ENCODE results near the gene NDUFS6. TPM values are rescaled to one million over a fixed set of nuclear protein-coding genes. Genes with fewer than 3 reads are reported as not detected.
A peak's percentile ranks its signal among the peaks of the same experiment; 100 is the strongest.

NDUFS6 gene
- total and polyA plus RNA-seq, 8 donors: 26.8 to 55.8 (median 40.7) TPM

DNA sequence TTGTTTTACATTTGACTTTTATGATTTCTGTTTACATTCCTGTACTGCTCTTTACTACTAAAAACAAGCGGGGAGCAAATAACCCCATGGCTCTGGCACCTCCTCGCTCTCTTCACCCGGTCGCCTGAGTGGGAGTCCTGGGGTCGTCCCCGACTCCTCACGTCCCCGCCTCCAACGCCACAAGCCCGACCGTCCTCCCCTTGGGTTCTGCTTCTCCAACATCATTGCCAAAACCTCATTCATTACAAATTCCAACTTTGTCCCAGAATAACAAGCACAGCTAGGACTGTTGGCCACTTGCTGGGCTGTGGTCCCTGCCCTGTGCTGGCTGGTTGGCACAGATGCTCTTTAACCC, 36.6 kb upstream of the NDUFS6 start:
- ATAC-seq (no peak), DNase-seq (peak in 1 of 4 donors; percentile 50)
- Histone ChIP-seq H3K27me3 (peaks cover 0 to 82% of the 10 kb centered on the region in 2 donors), H3K4me3 (no peak overlapping the region), H3K36me3 (no peaks in the 10 kb centered on the region), H3K4me1 (no peaks in the 10 kb centered on the region), H3K27ac (no peak overlapping the region), H3K9me3 (no peaks in the 10 kb centered on the region)
- intact Hi-C loops (cut with DNase I): loop anchor here in 1 of 2 donors (10.0 kb wide), 1 partner anchor 260 kb away; no protein-coding TSS in a partner anchor
- TF ChIP-seq, protein P1, sequence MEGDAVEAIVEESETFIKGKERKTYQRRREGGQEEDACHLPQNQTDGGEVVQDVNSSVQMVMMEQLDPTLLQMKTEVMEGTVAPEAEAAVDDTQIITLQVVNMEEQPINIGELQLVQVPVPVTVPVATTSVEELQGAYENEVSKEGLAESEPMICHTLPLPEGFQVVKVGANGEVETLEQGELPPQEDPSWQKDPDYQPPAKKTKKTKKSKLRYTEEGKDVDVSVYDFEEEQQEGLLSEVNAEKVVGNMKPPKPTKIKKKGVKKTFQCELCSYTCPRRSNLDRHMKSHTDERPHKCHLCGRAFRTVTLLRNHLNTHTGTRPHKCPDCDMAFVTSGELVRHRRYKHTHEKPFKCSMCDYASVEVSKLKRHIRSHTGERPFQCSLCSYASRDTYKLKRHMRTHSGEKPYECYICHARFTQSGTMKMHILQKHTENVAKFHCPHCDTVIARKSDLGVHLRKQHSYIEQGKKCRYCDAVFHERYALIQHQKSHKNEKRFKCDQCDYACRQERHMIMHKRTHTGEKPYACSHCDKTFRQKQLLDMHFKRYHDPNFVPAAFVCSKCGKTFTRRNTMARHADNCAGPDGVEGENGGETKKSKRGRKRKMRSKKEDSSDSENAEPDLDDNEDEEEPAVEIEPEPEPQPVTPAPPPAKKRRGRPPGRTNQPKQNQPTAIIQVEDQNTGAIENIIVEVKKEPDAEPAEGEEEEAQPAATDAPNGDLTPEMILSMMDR (IDR thresholded peaks at IDR 0.05): no peak

DNA sequence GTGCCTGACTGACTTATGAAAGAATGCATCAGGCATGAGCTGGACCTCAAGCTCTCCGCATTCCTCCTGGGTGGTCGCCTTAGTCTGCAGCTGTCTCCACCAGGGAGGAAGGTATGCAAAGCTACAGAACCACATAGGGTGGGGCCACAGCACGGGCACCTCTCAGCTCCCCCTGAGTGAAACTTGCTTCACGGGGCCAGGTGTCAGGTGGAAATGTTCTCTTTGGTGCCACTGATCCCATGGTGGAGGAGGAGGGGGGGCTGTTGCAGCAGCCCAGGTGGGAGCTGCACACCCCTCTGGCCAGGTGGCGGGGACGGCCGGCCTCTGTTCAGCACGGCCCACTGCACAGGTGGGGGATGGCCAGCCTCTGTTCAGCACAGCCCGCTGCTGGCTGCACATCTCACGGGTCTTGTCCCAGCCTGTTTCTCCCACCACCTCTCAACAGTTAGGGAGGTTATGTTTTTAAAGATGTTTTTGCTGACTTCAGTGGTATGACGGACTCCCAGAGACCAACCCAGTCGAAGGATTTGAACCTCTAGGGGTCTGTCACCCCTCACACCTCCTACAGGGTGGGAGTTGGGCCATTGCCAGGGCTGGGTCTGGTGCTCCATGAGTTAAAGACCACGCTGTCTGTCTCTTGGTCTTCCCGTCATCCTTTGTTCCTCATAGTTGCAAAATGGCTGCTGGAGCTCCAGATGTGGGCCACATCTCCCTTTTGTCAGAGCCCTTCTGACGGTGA, 35.9 kb upstream of the NDUFS6 start:
- H3K9me3 ChIP-seq: no peaks in the 10 kb centered on the region
- no peak overlapping the region for H3K4me3 ChIP-seq
- no peaks in the 10 kb centered on the region for H3K4me1 ChIP-seq
- no peaks in the 10 kb centered on the region for H3K36me3 ChIP-seq
- intact Hi-C loops (cut with DNase I): loop anchor here in 1 of 2 donors (10.0 kb wide), 1 partner anchor 259 kb away; no protein-coding TSS in a partner anchor
- ATAC-seq: no peak
- DNase-seq: peak in 2 of 4 donors; percentile 28 to 42
- H3K27me3 ChIP-seq: peaks cover 0 to 87% of the 10 kb centered on the region in 2 donors
- H3K27ac ChIP-seq: no peak overlapping the region
- TF ChIP-seq, protein P1 (IDR thresholded peaks at IDR 0.05): no peak

DNA sequence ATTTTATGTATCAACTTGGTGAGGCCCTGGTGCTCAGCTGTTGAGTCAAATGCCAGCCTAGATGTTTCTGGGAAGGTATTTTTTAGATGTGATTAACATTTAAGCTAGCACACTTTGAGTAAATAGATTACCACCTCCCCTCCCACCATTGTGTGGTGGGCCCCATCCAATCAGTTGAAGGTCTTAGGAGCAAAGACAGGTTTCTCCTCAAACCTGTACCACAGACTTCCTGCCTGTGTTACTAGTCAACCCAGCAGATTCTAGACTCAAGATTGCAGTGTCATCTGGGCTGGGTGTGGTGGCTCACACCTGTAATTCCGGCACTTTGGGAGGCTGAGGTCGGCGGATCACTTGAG, 35.3 kb upstream of the NDUFS6 start:
- ATAC-seq (no peak), DNase-seq (no peak)
- intact Hi-C loops (cut with DNase I): loop anchor here in 1 of 2 donors (10.0 kb wide), 1 partner anchor 259 kb away; no protein-coding TSS in a partner anchor
- Histone ChIP-seq H3K27me3 (peaks cover 0 to 83% of the 10 kb centered on the region in 2 donors), H3K9me3 (no peaks in the 10 kb centered on the region), H3K4me1 (no peaks in the 10 kb centered on the region), H3K4me3 (no peak overlapping the region), H3K36me3 (no peaks in the 10 kb centered on the region), H3K27ac (no peak overlapping the region)
- TF ChIP-seq, protein P1 (IDR thresholded peaks at IDR 0.05): no peak

DNA sequence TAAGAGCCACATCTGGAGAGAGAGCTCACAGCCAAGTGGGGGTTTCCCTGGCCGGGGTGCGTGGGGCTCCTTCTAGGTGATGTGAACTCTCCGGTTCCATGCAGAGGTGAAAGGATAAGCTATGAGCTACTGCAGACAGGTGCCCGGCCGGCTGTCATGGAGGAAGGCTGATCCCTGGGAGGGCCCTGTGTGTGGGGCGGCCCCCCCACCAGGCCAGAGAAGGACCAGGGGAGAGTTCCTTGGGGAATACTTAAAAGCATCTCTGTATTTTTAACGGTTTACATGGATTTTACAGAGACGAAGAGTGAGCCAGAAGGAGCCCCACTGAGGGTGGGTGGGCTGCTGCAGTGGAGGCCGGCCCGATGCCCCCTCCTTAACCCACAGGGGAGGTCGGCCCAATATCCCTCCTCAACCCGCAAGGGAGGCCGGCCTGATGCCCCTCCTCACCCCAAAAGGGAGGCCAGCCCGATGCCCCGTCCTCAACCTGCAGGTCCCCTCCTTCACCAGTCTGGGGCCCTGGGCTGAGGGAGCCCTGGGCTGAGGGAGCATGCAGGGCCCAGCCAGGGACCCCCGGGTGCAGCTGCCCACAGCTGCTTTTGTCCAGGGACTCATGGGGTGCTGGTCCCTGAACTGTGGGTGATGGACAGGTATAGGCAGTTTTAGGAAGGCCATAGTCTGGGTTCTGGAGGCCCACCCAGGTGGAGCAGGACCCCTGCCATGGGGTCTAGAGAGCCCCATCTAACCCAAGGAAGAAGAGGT, 33.5 kb upstream of the NDUFS6 start:
- Histone ChIP-seq H3K4me3 (no peak overlapping the region), H3K27me3 (peaks cover 0 to 78% of the 10 kb centered on the region in 2 donors), H3K4me1 (no peaks in the 10 kb centered on the region), H3K9me3 (no peaks in the 10 kb centered on the region), H3K27ac (no peak overlapping the region), H3K36me3 (no peaks in the 10 kb centered on the region)
- TF ChIP-seq, protein P1 (IDR thresholded peaks at IDR 0.05): no peak
- ATAC-seq (no peak), DNase-seq (peak in 1 of 4 donors; percentile 67)
- intact Hi-C loops (cut with DNase I): loop anchor here in 1 of 2 donors (10.0 kb wide), 1 partner anchor 257 kb away; no protein-coding TSS in a partner anchor
